Astrocyte (in vitro differentiated cells and primary cell): ENCODE measurements around the gene NCF4. TPM values are rescaled to one million over a fixed set of nuclear protein-coding genes. Genes with fewer than 3 reads are reported as not detected.

ENCODE experiments used
- DNase-seq: peaks from one replicate; pipeline ENCODE4 v3.0.0-alpha.2; 2010; ENCODE audit warnings: low read depth
- FAIRE-seq: peaks from 2 replicates; lab custom pipeline; 2011; peaks lifted over from hg19 to GRCh38; lab: Jason Lieb, UNC
- H2AFZ ChIP-seq: 2 replicates; pipeline ENCODE4 v1.6.0; 2012; ENCODE audit warnings: low read depth, low read length, inconsistent platforms
- H3K27ac ChIP-seq: 2 replicates; pipeline ENCODE4 v1.5.1; 2011; ENCODE audit warnings: low read depth, low read length, inconsistent platforms
- H3K27me3 ChIP-seq: 2 replicates; pipeline ENCODE4 v1.6.0; 2011; ENCODE audit warnings: low read length, inconsistent platforms; ENCODE audit not compliant: insufficient read depth
- H3K36me3 ChIP-seq: 2 replicates; pipeline ENCODE4 v1.5.1; 2011; ENCODE audit warnings: low read length, inconsistent platforms; ENCODE audit not compliant: insufficient read depth
- H3K4me1 ChIP-seq: 2 replicates; pipeline ENCODE4 v1.5.1; 2011; ENCODE audit warnings: low read length, inconsistent platforms; ENCODE audit not compliant: insufficient read depth
- H3K4me2 ChIP-seq: 2 replicates; pipeline ENCODE4 v1.6.0; 2012; ENCODE audit warnings: low read length, inconsistent platforms
- H3K4me3 ChIP-seq: 2 replicates; pipeline ENCODE4 v1.5.1; 2011; ENCODE audit warnings: low read depth, mild to moderate bottlenecking, low read length, inconsistent platforms; ENCODE audit not compliant: insufficient read depth
- H3K79me2 ChIP-seq: 2 replicates; pipeline ENCODE4 v1.6.0; 2012; ENCODE audit warnings: mild to moderate bottlenecking, low read length, inconsistent platforms; ENCODE audit not compliant: insufficient read depth
- H3K9ac ChIP-seq: 2 replicates; pipeline ENCODE4 v1.6.0; 2012; ENCODE audit warnings: mild to moderate bottlenecking, low read length, inconsistent platforms
- H3K9me3 ChIP-seq: 2 replicates; pipeline ENCODE4 v1.5.1; 2012; ENCODE audit warnings: low read depth, mild to moderate bottlenecking, low read length, inconsistent platforms; ENCODE audit not compliant: insufficient read depth
- H4K20me1 ChIP-seq: 2 replicates; pipeline ENCODE4 v1.6.0; 2012; ENCODE audit warnings: low read length, inconsistent platforms; ENCODE audit not compliant: insufficient read depth
- H3K27ac Mint-ChIP-seq: one replicate; pipeline ENCODE4 v1.8.0; 2021; ENCODE audit warnings: mild to moderate bottlenecking, mixed read lengths; ENCODE audit not compliant: unreplicated experiment
- H3K27me3 Mint-ChIP-seq: one replicate; pipeline ENCODE4 v1.8.0; 2021; ENCODE audit warnings: low read depth, mixed read lengths; ENCODE audit not compliant: unreplicated experiment
- H3K36me3 Mint-ChIP-seq: one replicate; pipeline ENCODE4 v1.8.0; 2021; ENCODE audit warnings: low read depth, mixed read lengths; ENCODE audit not compliant: unreplicated experiment
- H3K4me1 Mint-ChIP-seq: one replicate; pipeline ENCODE4 v1.8.0; 2021; ENCODE audit warnings: low read depth, mixed read lengths; ENCODE audit not compliant: unreplicated experiment
- H3K4me3 Mint-ChIP-seq: one replicate; pipeline ENCODE4 v1.8.0; 2021; ENCODE audit warnings: mild to moderate bottlenecking, moderate library complexity, mixed read lengths; ENCODE audit not compliant: unreplicated experiment
- H3K9me3 Mint-ChIP-seq: one replicate; pipeline ENCODE4 v1.8.0; 2021; ENCODE audit warnings: mild to moderate bottlenecking, mixed read lengths; ENCODE audit not compliant: unreplicated experiment
- EZH2 ChIP-seq: IDR thresholded peaks from 2 replicates; pipeline ENCODE4 v1.6.1; 2012; ENCODE audit warnings: mild to moderate bottlenecking, low read length, inconsistent platforms; ENCODE audit not compliant: insufficient read depth
- total RNA-seq: library from RNA; stranded (reverse); gene quantifications from 2 replicates; pipeline ENCODE4 v1.2.1, GENCODE V29; 2021
- TF ChIP-seq, protein P1 (sequence below): IDR thresholded peaks from 2 replicates; pipeline ENCODE4 v1.5.1; 2011; ENCODE audit warnings: low read depth, mild to moderate bottlenecking, inconsistent platforms, low read length, moderate library complexity; ENCODE audit not compliant: insufficient read depth

The NCF4 gene
- total RNA-seq, 1 donor from 2014 or later: not detected

- Mint-ChIP-seq H3K4me3 (peak overlapping the region; percentile 35), H3K27ac (peak overlapping the region; percentile 6), H3K9me3 (peaks cover 3% of the 10 kb centered on the region), H3K36me3 (no peaks in the 10 kb centered on the region), H3K4me1 (peaks cover 14% of the 10 kb centered on the region), H3K27me3 (peaks cover under 1% of the 10 kb centered on the region)
- Histone ChIP-seq H3K4me2 (no peak overlapping the region), H3K27ac (no peak overlapping the region), H3K4me1 (no peaks in the 10 kb centered on the region), H3K27me3 (peaks cover 21% of the 10 kb centered on the region), H3K9me3 (no peaks in the 10 kb centered on the region), H3K36me3 (no peaks in the 10 kb centered on the region), H3K79me2 (no peaks in the 10 kb centered on the region), H4K20me1 (no peaks in the 10 kb centered on the region), H3K4me3 (no peak overlapping the region), H2AFZ (no peak overlapping the region), H3K9ac (no peak overlapping the region)
- TF ChIP-seq EZH2: no peak
- TF ChIP-seq, protein P1, sequence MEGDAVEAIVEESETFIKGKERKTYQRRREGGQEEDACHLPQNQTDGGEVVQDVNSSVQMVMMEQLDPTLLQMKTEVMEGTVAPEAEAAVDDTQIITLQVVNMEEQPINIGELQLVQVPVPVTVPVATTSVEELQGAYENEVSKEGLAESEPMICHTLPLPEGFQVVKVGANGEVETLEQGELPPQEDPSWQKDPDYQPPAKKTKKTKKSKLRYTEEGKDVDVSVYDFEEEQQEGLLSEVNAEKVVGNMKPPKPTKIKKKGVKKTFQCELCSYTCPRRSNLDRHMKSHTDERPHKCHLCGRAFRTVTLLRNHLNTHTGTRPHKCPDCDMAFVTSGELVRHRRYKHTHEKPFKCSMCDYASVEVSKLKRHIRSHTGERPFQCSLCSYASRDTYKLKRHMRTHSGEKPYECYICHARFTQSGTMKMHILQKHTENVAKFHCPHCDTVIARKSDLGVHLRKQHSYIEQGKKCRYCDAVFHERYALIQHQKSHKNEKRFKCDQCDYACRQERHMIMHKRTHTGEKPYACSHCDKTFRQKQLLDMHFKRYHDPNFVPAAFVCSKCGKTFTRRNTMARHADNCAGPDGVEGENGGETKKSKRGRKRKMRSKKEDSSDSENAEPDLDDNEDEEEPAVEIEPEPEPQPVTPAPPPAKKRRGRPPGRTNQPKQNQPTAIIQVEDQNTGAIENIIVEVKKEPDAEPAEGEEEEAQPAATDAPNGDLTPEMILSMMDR: no peak
- FAIRE-seq: no peak
- DNase-seq: peak; percentile 14
Observed at GRCh38 chr22:36911887-36912661, 51.3 kb downstream of the NCF4 start.

DNA sequence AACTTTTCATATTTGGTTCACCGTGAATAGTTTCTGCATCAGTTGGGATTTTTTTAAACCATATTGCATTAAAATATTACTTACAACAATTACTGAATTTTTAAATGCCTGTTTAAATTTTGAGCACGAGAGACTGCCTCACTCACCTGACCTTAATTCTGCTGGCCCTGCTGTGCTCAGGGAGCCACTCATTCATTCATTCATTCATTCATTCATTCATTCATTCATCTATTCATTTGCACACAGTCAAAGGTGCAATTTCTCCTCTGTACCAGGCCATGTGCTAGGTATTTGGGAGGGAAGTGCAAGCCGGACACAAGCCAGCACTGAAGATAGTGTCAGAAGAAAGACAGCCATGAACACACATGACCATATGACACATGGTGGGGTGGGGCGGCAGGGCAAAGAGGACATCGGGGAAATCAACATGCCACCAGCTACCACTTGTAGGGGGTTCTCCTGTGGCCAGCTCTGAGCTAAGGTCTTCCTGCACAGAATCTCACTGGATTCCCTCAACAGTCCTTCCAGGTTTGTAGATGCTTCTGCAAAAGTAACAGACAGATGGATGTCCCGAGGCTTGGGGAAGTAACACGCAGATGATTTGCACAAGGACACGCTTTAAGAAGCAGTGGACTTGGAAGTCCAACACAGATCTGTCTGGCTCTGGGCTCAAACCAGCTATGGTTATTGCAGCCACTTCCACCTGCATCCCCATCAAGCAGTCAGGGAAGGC, 52.1 kb downstream of the NCF4 start:
- peaks cover 21% of the 10 kb centered on the region for H3K27me3 ChIP-seq
- H3K27ac ChIP-seq: no peak overlapping the region
- no peaks in the 10 kb centered on the region for H4K20me1 ChIP-seq
- peaks cover 1% of the 10 kb centered on the region for H3K9me3 Mint-ChIP-seq
- H3K27ac Mint-ChIP-seq: peak overlapping the region; percentile 6
- no peak overlapping the region for H2AFZ ChIP-seq
- H3K4me1 ChIP-seq: no peaks in the 10 kb centered on the region
- no peaks in the 10 kb centered on the region for H3K9me3 ChIP-seq
- no peak overlapping the region for H3K4me3 ChIP-seq
- FAIRE-seq (no peak), DNase-seq (no peak)
- peaks cover 14% of the 10 kb centered on the region for H3K4me1 Mint-ChIP-seq
- no peaks in the 10 kb centered on the region for H3K79me2 ChIP-seq
- H3K27me3 Mint-ChIP-seq: peaks cover 3% of the 10 kb centered on the region
- TF ChIP-seq EZH2: no peak
- TF ChIP-seq, protein P1: no peak
- no peak overlapping the region for H3K4me2 ChIP-seq
- no peaks in the 10 kb centered on the region for H3K36me3 ChIP-seq
- no peak overlapping the region for H3K9ac ChIP-seq
- no peaks in the 10 kb centered on the region for H3K36me3 Mint-ChIP-seq
- peak overlapping the region; percentile 35 for H3K4me3 Mint-ChIP-seq
